ENCODE measurements around the gene HSPA14. TPM values are rescaled to one million over a fixed set of nuclear protein-coding genes. Genes with fewer than 3 reads are reported as not detected.

Gene HSPA14
- total RNA-seq, 1 experiment from 2014 or later = 30.1 TPM

DNA sequence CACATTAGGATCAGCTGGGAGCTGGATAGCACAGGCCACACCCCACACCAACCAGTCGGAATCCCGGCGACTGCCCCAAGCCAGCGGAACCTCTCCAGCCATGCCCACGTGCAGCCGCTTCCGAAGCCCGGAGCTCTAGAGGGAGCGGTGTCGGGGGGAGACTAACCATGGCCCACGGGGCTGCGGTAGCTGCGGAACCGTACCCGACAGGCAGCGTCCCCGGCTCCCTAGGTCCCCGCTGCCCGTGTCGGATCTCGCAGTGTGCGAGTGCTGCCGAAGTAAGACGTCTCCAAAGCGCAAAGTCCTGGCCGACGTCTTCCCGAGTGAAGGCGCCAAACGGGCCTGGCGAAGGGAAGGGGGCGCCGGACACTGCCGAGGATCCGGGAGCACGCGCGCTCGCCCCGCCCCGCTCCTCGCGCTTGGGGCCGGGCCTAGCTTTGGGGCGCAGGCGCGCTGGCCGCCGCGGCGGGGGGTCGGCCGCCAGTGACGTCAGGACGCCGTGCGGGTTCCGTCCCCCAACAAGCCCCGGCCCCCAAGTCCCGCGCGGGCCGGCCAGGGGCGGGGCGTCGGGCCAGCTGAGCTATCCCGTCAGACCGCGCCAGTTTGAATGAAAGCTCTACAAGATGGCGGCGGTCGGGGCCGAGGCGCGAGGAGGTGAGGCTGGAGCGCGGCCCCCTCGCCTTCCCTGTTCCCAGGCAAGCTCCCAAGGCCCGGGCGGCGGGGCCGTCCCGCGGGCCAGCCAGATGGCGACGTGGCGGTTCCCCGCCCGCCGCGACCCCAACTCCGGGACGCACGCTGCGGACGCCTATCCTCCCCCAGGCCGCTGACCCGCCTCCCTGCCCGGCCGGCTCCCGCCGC is 40.4 kb downstream of the HSPA14 start, which contains the start of gene SUV39H2 (continued):
- TF ChIP-seq, protein P1, sequence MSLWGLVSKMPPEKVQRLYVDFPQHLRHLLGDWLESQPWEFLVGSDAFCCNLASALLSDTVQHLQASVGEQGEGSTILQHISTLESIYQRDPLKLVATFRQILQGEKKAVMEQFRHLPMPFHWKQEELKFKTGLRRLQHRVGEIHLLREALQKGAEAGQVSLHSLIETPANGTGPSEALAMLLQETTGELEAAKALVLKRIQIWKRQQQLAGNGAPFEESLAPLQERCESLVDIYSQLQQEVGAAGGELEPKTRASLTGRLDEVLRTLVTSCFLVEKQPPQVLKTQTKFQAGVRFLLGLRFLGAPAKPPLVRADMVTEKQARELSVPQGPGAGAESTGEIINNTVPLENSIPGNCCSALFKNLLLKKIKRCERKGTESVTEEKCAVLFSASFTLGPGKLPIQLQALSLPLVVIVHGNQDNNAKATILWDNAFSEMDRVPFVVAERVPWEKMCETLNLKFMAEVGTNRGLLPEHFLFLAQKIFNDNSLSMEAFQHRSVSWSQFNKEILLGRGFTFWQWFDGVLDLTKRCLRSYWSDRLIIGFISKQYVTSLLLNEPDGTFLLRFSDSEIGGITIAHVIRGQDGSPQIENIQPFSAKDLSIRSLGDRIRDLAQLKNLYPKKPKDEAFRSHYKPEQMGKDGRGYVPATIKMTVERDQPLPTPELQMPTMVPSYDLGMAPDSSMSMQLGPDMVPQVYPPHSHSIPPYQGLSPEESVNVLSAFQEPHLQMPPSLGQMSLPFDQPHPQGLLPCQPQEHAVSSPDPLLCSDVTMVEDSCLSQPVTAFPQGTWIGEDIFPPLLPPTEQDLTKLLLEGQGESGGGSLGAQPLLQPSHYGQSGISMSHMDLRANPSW (CRISPR knock-in tag; conservative IDR thresholded peaks at IDR 0.05; ENCODE audit: low read depth) = no peak
- TF ChIP-seq, protein P2, sequence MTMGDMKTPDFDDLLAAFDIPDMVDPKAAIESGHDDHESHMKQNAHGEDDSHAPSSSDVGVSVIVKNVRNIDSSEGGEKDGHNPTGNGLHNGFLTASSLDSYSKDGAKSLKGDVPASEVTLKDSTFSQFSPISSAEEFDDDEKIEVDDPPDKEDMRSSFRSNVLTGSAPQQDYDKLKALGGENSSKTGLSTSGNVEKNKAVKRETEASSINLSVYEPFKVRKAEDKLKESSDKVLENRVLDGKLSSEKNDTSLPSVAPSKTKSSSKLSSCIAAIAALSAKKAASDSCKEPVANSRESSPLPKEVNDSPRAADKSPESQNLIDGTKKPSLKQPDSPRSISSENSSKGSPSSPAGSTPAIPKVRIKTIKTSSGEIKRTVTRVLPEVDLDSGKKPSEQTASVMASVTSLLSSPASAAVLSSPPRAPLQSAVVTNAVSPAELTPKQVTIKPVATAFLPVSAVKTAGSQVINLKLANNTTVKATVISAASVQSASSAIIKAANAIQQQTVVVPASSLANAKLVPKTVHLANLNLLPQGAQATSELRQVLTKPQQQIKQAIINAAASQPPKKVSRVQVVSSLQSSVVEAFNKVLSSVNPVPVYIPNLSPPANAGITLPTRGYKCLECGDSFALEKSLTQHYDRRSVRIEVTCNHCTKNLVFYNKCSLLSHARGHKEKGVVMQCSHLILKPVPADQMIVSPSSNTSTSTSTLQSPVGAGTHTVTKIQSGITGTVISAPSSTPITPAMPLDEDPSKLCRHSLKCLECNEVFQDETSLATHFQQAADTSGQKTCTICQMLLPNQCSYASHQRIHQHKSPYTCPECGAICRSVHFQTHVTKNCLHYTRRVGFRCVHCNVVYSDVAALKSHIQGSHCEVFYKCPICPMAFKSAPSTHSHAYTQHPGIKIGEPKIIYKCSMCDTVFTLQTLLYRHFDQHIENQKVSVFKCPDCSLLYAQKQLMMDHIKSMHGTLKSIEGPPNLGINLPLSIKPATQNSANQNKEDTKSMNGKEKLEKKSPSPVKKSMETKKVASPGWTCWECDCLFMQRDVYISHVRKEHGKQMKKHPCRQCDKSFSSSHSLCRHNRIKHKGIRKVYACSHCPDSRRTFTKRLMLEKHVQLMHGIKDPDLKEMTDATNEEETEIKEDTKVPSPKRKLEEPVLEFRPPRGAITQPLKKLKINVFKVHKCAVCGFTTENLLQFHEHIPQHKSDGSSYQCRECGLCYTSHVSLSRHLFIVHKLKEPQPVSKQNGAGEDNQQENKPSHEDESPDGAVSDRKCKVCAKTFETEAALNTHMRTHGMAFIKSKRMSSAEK (CRISPR knock-in tag; IDR thresholded peaks at IDR 0.05; ENCODE audit: borderline replicate concordance) = no peak
- TF ChIP-seq, protein P3, sequence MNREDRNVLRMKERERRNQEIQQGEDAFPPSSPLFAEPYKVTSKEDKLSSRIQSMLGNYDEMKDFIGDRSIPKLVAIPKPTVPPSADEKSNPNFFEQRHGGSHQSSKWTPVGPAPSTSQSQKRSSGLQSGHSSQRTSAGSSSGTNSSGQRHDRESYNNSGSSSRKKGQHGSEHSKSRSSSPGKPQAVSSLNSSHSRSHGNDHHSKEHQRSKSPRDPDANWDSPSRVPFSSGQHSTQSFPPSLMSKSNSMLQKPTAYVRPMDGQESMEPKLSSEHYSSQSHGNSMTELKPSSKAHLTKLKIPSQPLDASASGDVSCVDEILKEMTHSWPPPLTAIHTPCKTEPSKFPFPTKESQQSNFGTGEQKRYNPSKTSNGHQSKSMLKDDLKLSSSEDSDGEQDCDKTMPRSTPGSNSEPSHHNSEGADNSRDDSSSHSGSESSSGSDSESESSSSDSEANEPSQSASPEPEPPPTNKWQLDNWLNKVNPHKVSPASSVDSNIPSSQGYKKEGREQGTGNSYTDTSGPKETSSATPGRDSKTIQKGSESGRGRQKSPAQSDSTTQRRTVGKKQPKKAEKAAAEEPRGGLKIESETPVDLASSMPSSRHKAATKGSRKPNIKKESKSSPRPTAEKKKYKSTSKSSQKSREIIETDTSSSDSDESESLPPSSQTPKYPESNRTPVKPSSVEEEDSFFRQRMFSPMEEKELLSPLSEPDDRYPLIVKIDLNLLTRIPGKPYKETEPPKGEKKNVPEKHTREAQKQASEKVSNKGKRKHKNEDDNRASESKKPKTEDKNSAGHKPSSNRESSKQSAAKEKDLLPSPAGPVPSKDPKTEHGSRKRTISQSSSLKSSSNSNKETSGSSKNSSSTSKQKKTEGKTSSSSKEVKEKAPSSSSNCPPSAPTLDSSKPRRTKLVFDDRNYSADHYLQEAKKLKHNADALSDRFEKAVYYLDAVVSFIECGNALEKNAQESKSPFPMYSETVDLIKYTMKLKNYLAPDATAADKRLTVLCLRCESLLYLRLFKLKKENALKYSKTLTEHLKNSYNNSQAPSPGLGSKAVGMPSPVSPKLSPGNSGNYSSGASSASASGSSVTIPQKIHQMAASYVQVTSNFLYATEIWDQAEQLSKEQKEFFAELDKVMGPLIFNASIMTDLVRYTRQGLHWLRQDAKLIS (CRISPR knock-in tag; IDR thresholded peaks at IDR 0.05; ENCODE audit: borderline replicate concordance) = no peak
- TF ChIP-seq, protein P4, sequence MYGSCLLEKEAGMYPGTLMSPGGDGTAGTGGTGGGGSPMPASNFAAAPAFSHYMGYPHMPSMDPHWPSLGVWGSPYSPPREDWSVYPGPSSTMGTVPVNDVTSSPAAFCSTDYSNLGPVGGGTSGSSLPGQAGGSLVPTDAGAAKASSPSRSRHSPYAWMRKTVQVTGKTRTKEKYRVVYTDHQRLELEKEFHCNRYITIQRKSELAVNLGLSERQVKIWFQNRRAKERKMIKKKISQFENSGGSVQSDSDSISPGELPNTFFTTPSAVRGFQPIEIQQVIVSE (CRISPR knock-in tag; IDR thresholded peaks at IDR 0.05; ENCODE audit: borderline replicate concordance) = no peak
- TF ChIP-seq ZNF396 (CRISPR knock-in tag; IDR thresholded peaks at IDR 0.05; ENCODE audit: borderline replicate concordance) = no peak
- TF ChIP-seq JAZF1 (CRISPR knock-in tag; IDR thresholded peaks at IDR 0.05) = no peak
- TF ChIP-seq, protein P5, sequence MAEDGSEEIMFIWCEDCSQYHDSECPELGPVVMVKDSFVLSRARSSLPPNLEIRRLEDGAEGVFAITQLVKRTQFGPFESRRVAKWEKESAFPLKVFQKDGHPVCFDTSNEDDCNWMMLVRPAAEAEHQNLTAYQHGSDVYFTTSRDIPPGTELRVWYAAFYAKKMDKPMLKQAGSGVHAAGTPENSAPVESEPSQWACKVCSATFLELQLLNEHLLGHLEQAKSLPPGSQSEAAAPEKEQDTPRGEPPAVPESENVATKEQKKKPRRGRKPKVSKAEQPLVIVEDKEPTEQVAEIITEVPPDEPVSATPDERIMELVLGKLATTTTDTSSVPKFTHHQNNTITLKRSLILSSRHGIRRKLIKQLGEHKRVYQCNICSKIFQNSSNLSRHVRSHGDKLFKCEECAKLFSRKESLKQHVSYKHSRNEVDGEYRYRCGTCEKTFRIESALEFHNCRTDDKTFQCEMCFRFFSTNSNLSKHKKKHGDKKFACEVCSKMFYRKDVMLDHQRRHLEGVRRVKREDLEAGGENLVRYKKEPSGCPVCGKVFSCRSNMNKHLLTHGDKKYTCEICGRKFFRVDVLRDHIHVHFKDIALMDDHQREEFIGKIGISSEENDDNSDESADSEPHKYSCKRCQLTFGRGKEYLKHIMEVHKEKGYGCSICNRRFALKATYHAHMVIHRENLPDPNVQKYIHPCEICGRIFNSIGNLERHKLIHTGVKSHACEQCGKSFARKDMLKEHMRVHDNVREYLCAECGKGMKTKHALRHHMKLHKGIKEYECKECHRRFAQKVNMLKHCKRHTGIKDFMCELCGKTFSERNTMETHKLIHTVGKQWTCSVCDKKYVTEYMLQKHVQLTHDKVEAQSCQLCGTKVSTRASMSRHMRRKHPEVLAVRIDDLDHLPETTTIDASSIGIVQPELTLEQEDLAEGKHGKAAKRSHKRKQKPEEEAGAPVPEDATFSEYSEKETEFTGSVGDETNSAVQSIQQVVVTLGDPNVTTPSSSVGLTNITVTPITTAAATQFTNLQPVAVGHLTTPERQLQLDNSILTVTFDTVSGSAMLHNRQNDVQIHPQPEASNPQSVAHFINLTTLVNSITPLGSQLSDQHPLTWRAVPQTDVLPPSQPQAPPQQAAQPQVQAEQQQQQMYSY (CRISPR knock-in tag; IDR thresholded peaks at IDR 0.05) = no peak
- no peak for TF ChIP-seq RELA (CRISPR knock-in tag; IDR thresholded peaks at IDR 0.05; ENCODE audit: borderline replicate concordance)
- no peak for TF ChIP-seq RORB (CRISPR knock-in tag; IDR thresholded peaks at IDR 0.05)
- TF ChIP-seq, protein P6, sequence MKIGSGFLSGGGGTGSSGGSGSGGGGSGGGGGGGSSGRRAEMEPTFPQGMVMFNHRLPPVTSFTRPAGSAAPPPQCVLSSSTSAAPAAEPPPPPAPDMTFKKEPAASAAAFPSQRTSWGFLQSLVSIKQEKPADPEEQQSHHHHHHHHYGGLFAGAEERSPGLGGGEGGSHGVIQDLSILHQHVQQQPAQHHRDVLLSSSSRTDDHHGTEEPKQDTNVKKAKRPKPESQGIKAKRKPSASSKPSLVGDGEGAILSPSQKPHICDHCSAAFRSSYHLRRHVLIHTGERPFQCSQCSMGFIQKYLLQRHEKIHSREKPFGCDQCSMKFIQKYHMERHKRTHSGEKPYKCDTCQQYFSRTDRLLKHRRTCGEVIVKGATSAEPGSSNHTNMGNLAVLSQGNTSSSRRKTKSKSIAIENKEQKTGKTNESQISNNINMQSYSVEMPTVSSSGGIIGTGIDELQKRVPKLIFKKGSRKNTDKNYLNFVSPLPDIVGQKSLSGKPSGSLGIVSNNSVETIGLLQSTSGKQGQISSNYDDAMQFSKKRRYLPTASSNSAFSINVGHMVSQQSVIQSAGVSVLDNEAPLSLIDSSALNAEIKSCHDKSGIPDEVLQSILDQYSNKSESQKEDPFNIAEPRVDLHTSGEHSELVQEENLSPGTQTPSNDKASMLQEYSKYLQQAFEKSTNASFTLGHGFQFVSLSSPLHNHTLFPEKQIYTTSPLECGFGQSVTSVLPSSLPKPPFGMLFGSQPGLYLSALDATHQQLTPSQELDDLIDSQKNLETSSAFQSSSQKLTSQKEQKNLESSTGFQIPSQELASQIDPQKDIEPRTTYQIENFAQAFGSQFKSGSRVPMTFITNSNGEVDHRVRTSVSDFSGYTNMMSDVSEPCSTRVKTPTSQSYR (CRISPR knock-in tag; IDR thresholded peaks at IDR 0.05) = no peak
- TF ChIP-seq, protein P7, sequence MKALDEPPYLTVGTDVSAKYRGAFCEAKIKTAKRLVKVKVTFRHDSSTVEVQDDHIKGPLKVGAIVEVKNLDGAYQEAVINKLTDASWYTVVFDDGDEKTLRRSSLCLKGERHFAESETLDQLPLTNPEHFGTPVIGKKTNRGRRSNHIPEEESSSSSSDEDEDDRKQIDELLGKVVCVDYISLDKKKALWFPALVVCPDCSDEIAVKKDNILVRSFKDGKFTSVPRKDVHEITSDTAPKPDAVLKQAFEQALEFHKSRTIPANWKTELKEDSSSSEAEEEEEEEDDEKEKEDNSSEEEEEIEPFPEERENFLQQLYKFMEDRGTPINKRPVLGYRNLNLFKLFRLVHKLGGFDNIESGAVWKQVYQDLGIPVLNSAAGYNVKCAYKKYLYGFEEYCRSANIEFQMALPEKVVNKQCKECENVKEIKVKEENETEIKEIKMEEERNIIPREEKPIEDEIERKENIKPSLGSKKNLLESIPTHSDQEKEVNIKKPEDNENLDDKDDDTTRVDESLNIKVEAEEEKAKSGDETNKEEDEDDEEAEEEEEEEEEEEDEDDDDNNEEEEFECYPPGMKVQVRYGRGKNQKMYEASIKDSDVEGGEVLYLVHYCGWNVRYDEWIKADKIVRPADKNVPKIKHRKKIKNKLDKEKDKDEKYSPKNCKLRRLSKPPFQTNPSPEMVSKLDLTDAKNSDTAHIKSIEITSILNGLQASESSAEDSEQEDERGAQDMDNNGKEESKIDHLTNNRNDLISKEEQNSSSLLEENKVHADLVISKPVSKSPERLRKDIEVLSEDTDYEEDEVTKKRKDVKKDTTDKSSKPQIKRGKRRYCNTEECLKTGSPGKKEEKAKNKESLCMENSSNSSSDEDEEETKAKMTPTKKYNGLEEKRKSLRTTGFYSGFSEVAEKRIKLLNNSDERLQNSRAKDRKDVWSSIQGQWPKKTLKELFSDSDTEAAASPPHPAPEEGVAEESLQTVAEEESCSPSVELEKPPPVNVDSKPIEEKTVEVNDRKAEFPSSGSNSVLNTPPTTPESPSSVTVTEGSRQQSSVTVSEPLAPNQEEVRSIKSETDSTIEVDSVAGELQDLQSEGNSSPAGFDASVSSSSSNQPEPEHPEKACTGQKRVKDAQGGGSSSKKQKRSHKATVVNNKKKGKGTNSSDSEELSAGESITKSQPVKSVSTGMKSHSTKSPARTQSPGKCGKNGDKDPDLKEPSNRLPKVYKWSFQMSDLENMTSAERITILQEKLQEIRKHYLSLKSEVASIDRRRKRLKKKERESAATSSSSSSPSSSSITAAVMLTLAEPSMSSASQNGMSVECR (CRISPR knock-in tag; IDR thresholded peaks at IDR 0.05; ENCODE audit: borderline replicate concordance) = peak; percentile 96

All from WTC11 (cell line).